K562 (cell line): Measurements from ENCODE around the gene NHSL2. TPM values are rescaled to one million over a fixed set of nuclear protein-coding genes. Genes with fewer than 3 reads are reported as not detected.

ENCODE experiments used
- ATAC-seq: fragments of 200-7000 bp; cut with Tn5 transposase; 3 replicates; pipeline ENCODE4 v1.9.1; 2020; ENCODE audit warnings: moderate library complexity
- BruUV-seq: library from RNA; stranded (reverse); fragments of 400-500 nt; replicated peaks from 2 replicates; lab custom pipeline; 2021; lab: Mats Ljungman, UMichigan
- CTCF ChIA-PET: fragments of 300-600 bp; formaldehyde crosslinking; extraction: SDS; loops from one replicate; lab custom pipeline; 2021; ENCODE audit warnings: low intra/inter-chr PET ratio; lab: Yijun Ruan, JAX
- POLR2A ChIA-PET: fragments of 300-600, 350-650 bp; sonication (Branson Sonifier 250); formaldehyde crosslinking; extraction: SDS; loops from one replicate; lab custom pipeline; 2021; ENCODE audit warnings: antibody characterized with exemption, inconsistent platforms; lab: Yijun Ruan, JAX
- DNase-seq, 4 experiments: peaks; one replicate each; pipeline versions ENCODE4 v3.0.0 to v3.0.0-alpha.2; 2011 to 2018; ENCODE audit warnings: low spot score in 3 of 4, mixed read lengths in 3 of 4; ENCODE audit errors: extremely low read depth in 1 of 4
- FAIRE-seq: peaks from 2 replicates; lab custom pipeline; 2011; peaks lifted over from hg19 to GRCh38; lab: Jason Lieb, UNC
- H2AFZ ChIP-seq: 2 replicates; pipeline ENCODE4 v1.6.0; 2011; ENCODE audit warnings: low read depth, low read length, control low read depth, inconsistent platforms
- H3K27ac ChIP-seq: fragments of 200-600 bp; 3 replicates; pipeline ENCODE4 v1.8.0; 2011; ENCODE audit warnings: low read depth, mild to moderate bottlenecking, control low read depth, inconsistent platforms, low read length, moderate library complexity, mixed read lengths; ENCODE audit errors: extremely low read depth
- H3K27me3 ChIP-seq, 2 experiments: fragments of 300-600 bp in 1 of 2; 2 replicates in 1 of 2; 3 replicates in 1 of 2; pipeline versions ENCODE4 v1.6.0 to v1.8.0; 2011; ENCODE audit warnings: inconsistent platforms in 2 of 2, low read length in 2 of 2, mild to moderate bottlenecking in 1 of 2, mixed read lengths in 1 of 2, moderate library complexity in 1 of 2; ENCODE audit not compliant: control insufficient read depth in 2 of 2, insufficient read depth in 2 of 2
- H3K36me3 ChIP-seq: fragments of 300-600 bp; 3 replicates; pipeline ENCODE4 v1.8.0; 2011; ENCODE audit warnings: mild to moderate bottlenecking, low read length, inconsistent platforms; ENCODE audit not compliant: control insufficient read depth, insufficient read depth
- H3K4me1 ChIP-seq, 2 experiments: fragments of 200-600 bp in 1 of 2; replicated peaks in 1 of 2; 2 replicates in 1 of 2; 3 replicates in 1 of 2; pipeline versions ENCODE4 v1.5.1 to v1.8.0; 2011; ENCODE audit warnings: inconsistent platforms in 2 of 2, low read length in 2 of 2, mild to moderate bottlenecking in 1 of 2, mixed read lengths in 1 of 2, moderate library complexity in 1 of 2; ENCODE audit not compliant: control insufficient read depth in 2 of 2, insufficient read depth in 2 of 2
- H3K4me2 ChIP-seq: 2 replicates; pipeline ENCODE4 v1.6.1; 2011; ENCODE audit warnings: low read length, control low read depth, inconsistent platforms, mixed read lengths; ENCODE audit not compliant: insufficient read depth
- H3K4me3 ChIP-seq: fragments of 200-600 bp; sonication (generic), shearing (Covaris generic); 2 replicates; pipeline ENCODE4 v1.5.1; 2016; ENCODE audit warnings: control low read depth, inconsistent platforms
- H3K79me2 ChIP-seq: fragments of 200-600 bp; 3 replicates; pipeline ENCODE4 v1.8.0; 2011; ENCODE audit warnings: low read length, inconsistent platforms; ENCODE audit not compliant: control insufficient read depth, insufficient read depth
- H3K9ac ChIP-seq, 2 experiments: 2 replicates each; pipeline versions ENCODE4 v1.6.0 to v1.6.1; 2011; ENCODE audit warnings: low read depth in 2 of 2, low read length in 2 of 2, control low read depth in 1 of 2, inconsistent platforms in 1 of 2, mild to moderate bottlenecking in 1 of 2, mixed read lengths in 1 of 2; ENCODE audit not compliant: insufficient read depth in 1 of 2
- H3K9me1 ChIP-seq: one replicate; pipeline ENCODE4 v1.6.0; 2011; ENCODE audit warnings: inconsistent platforms, mild to moderate bottlenecking, low read length, moderate library complexity; ENCODE audit not compliant: control insufficient read depth, insufficient read depth
- H3K9me3 ChIP-seq: replicated peaks from 2 replicates; pipeline ENCODE4 v1.5.1; 2011; ENCODE audit warnings: low read depth, low read length, inconsistent platforms; ENCODE audit not compliant: control insufficient read depth, insufficient read depth
- H4K20me1 ChIP-seq: replicated peaks from 2 replicates; pipeline ENCODE4 v1.6.1; 2011; ENCODE audit warnings: low read length, inconsistent platforms, mixed read lengths; ENCODE audit not compliant: control insufficient read depth, insufficient read depth
- C11orf30 ChIP-seq: fragments of 450-650 bp; IDR thresholded peaks from 2 replicates; pipeline ENCODE4 v1.6.1; 2016; ENCODE audit warnings: low read depth, mild to moderate bottlenecking
- ELF4 ChIP-seq: fragments of 450-650 bp; formaldehyde crosslinking; IDR thresholded peaks from 2 replicates; pipeline ENCODE4 v1.4.0; 2022; ENCODE audit warnings: missing genetic modification characterization
- FOXJ2 ChIP-seq: fragments of 200-800 bp; sonication (Bioruptor generic); IDR thresholded peaks from 2 replicates; pipeline ENCODE4 v1.6.1; 2016; ENCODE audit warnings: missing genetic modification characterization, missing compliant biosample characterization
- HNRNPUL1 ChIP-seq: fragments of 200-400 bp; formaldehyde crosslinking; IDR thresholded peaks from 2 replicates; pipeline ENCODE4 v1.6.1; 2017; ENCODE audit warnings: low read length
- MAFF ChIP-seq: IDR thresholded peaks from 2 replicates; pipeline ENCODE4 v1.6.1; 2012; ENCODE audit warnings: low read length, improper control_type of control experiment
- MAFK ChIP-seq: IDR thresholded peaks from 2 replicates; pipeline ENCODE4 v1.6.1; 2011; ENCODE audit warnings: low read length, improper control_type of control experiment
- POLR2AphosphoS2 ChIP-seq: IDR thresholded peaks from 2 replicates; pipeline ENCODE4 v1.6.1; 2012; ENCODE audit warnings: low read length, improper control_type of control experiment
- ZNF316 ChIP-seq: fragments of 450-650 bp; IDR thresholded peaks from 2 replicates; pipeline ENCODE4 v1.6.1; 2016
- WGBS: fragments of 100-300 bp; shearing (Covaris generic); methylation state at CpG from one replicate; pipeline ENCODE4 v1.1.6; 2016; ENCODE audit warnings: low coverage, mixed read lengths; ENCODE audit not compliant: insufficient coverage; ENCODE audit errors: missing lambda C conversion rate; 5-methylcytosine and 5-hydroxymethylcytosine counted together
- in situ Hi-C: fragments of 300-500 bp; cut with MboI; formaldehyde crosslinking; loops from 4 replicates; pipeline ENCODE4 v1.15.0; 2018; ENCODE audit warnings: inconsistent platforms, mixed read lengths
- intact Hi-C: fragments of 100-400 bp; cut with micrococcal nuclease; formaldehyde crosslinking; loops from 2 replicates; pipeline ENCODE4 v1.14.2; 2022
- polyA plus RNA-seq, 8 experiments: library from polyadenylated mRNA; depleted of rRNA in 4 of 8; stranded (reverse) in 5 of 8; unstranded in 3 of 8; fragments of >200 nt; fragmentation: Nextera tagmentation in 2 of 8; fragmentation: Illumina TruSeq in 1 of 8; extraction: Ambion mirVana in 2 of 8; extraction: Trizol in 1 of 8; gene quantifications; 2 replicates each; pipeline versions ENCODE4 v1.2.1 to v1.2.3, GENCODE V29; 2011 to 2014; ENCODE audit warnings: inconsistent platforms in 1 of 8, missing spikeins in 1 of 8
- total RNA-seq, 7 experiments: library from RNA; depleted of rRNA in 6 of 7; stranded (reverse); fragments of >200 nt in 6 of 7; fragmentation: Illumina TruSeq in 2 of 7; extraction: Trizol in 2 of 7; gene quantifications; 2 replicates each; pipeline versions ENCODE4 v1.2.1 to v1.2.3, GENCODE V29; 2011 to 2021; ENCODE audit warnings: low replicate concordance in 1 of 7
- TF ChIP-seq, protein P1 (sequence below): fragments of 250-450 bp; sonication (Bioruptor Pico); IDR thresholded peaks from 2 replicates; pipeline ENCODE4 v1.4.0; 2020

The NHSL2 gene
- total and polyA plus RNA-seq, 9 of the 15 experiments (the other 6 are each of a cell fraction or from before 2014, with no cell fraction given) = 0.02 TPM; not detected in 8

DNA sequence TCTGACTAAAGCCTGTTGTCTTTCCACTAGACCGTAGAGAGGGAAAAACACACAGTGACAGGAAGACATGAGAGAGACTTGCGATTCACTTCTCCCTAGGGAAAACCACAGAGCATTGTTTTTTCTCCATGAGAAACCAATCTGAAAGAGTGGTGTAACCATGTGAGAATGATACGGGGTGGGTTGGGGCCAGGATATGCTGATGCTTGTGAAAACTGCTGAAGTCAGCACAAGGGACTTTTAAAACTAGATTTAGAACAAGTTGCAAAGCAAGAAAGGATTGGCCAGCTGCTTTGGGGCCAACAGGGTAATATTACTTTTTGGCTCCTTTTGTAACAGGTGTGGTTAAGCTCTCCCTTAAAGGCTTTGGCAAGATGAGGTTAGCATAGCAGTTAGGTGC, 66.1 kb downstream of the NHSL2 start:
- 0% methylated on average over 3 of the region's 3 CpGs for WGBS

DNA sequence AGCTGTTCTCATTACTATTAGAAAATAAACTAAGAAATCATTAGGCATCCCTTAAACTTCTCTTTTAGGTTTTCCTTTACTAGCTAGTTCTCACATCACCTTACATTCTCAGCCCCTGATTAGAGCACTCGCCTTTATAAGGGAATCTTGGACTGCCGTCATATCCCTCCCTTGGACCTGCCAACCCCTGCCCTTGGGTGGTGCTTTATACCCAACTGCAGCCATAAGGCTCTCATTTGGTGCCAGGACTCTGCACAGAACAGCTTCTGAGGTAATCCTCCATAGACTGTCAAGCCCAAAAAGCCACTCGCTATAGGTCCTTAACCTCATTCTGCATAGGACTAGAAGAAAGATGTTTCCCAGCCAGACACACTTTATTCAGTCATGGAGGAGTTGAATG, 67.5 kb downstream of the NHSL2 start:
- no peak for DNase-seq
- no peak overlapping the region for H3K9ac ChIP-seq
- no TSS peak for BruUV-seq
- 0% methylated on average over 3 of the region's 3 CpGs for WGBS
- H2AFZ ChIP-seq = no peak overlapping the region
- no peaks in the 10 kb centered on the region for H3K9me3 ChIP-seq
- TF ChIP-seq HNRNPUL1 = no peak
- no peak overlapping the region for H3K27ac ChIP-seq
- no peaks in the 10 kb centered on the region for H3K36me3 ChIP-seq
- no peak overlapping the region for H3K4me3 ChIP-seq
- FAIRE-seq = no peak
- peaks cover 0 to 6% of the 10 kb centered on the region in 2 experiments; a peak in 1 of 5 replicates for H3K27me3 ChIP-seq
- H3K4me2 ChIP-seq = no peak overlapping the region
- no peaks in the 10 kb centered on the region for H3K79me2 ChIP-seq
- in situ Hi-C loops (no loop called here), intact Hi-C loops (no loop called here)
- no peaks in the 10 kb centered on the region for H3K4me1 ChIP-seq
- ATAC-seq = no peak
- no peaks in the 10 kb centered on the region for H3K9me1 ChIP-seq
- ChIA-PET POLR2A (no interaction called here), CTCF (no interaction called here)
- no peaks in the 10 kb centered on the region for H4K20me1 ChIP-seq

More for the DNA sequence above, 66.1 kb downstream of the NHSL2 start:
- POLR2A ChIA-PET = no interaction called here
- DNase-seq (no peak), FAIRE-seq (no peak)
- H3K4me1 ChIP-seq = no peaks in the 10 kb centered on the region
- no TSS peak for BruUV-seq
- no peaks in the 10 kb centered on the region for H3K79me2 ChIP-seq
- in situ Hi-C loops = no loop called here
- no peak overlapping the region for H3K9ac ChIP-seq
- no peaks in the 10 kb centered on the region for H4K20me1 ChIP-seq
- no peak overlapping the region for H3K4me3 ChIP-seq
- H3K4me2 ChIP-seq = no peak overlapping the region
- intact Hi-C loops = no loop called here
- CTCF ChIA-PET = no interaction called here
- TF ChIP-seq POLR2AphosphoS2 (no peak), FOXJ2 (no peak), ZNF316 (peak; percentile 47), MAFF (peak; percentile 29; the same call in 1 of the 2 replicates), C11orf30 (peak; percentile 18; the same call in 1 of the 2 replicates), ELF4 (CRISPR knock-in tag) (no peak), MAFK (peak; percentile 44; the same call in 1 of the 2 replicates)
- TF ChIP-seq, protein P1, sequence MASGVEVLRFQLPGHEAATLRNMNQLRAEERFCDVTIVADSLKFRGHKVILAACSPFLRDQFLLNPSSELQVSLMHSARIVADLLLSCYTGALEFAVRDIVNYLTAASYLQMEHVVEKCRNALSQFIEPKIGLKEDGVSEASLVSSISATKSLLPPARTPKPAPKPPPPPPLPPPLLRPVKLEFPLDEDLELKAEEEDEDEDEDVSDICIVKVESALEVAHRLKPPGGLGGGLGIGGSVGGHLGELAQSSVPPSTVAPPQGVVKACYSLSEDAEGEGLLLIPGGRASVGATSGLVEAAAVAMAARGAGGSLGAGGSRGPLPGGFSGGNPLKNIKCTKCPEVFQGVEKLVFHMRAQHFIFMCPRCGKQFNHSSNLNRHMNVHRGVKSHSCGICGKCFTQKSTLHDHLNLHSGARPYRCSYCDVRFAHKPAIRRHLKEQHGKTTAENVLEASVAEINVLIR = no peak
- TF ChIP-seq, all 486 proteins: peak for 4
- ATAC-seq = no peak
- Histone ChIP-seq H3K27ac (no peak overlapping the region), H3K27me3 (peaks cover 0 to 9% of the 10 kb centered on the region in 2 experiments; a peak in 1 of 5 replicates), H3K36me3 (no peaks in the 10 kb centered on the region), H3K9me1 (no peaks in the 10 kb centered on the region), H3K9me3 (no peaks in the 10 kb centered on the region), H2AFZ (no peak overlapping the region)
